ENCODE results near the gene PASK. TPM values are rescaled to one million over a fixed set of nuclear protein-coding genes. Genes with fewer than 3 reads are reported as not detected.

PASK gene
- total RNA-seq, 1 experiment from 2014 or later: 80.9 TPM

DNA sequence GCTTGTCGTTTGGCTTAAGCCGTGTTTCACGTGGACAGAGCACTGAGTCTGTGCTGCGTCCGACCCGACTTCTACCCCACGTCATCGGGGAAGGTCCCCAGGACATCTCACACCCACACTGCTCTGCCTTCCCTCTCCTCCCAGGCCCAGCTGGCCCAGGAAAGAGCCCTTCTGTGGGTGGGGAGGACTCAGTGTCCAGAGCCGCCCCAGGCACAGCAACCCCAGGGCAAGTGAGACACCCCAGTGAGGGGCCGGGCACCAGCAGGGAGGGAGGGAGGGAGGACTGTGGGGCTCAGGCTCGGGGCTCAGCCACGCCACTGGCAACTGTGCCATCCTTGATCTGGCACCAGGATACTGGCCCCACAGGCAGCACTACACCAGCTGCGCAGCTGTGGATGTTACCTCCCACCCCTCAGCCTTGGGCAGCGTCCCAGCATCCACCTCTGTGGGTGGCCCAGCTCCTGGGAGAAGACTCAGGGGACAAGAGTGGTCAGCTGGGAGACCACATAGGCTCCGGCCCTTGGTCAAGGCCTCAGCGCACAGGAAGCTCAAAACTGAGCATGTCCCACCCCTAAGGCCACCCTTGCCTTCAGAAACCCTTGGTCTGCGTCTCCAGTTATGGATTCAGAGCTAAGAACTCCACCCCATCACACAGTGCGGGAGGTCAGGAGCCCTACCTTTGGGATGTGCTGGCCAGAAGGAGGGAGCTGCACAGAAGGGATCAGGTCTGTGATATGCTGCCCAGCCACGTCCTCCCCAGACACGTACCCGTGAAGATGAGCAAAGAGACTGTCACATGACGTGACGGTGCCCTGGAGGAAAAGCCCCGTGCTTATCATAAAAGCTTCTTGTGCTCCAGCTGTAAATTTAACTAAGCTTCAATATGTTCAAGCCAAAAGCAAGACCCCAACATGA, 11.7 kb downstream of the PASK start (continued):
- TF ChIP-seq, protein P1, sequence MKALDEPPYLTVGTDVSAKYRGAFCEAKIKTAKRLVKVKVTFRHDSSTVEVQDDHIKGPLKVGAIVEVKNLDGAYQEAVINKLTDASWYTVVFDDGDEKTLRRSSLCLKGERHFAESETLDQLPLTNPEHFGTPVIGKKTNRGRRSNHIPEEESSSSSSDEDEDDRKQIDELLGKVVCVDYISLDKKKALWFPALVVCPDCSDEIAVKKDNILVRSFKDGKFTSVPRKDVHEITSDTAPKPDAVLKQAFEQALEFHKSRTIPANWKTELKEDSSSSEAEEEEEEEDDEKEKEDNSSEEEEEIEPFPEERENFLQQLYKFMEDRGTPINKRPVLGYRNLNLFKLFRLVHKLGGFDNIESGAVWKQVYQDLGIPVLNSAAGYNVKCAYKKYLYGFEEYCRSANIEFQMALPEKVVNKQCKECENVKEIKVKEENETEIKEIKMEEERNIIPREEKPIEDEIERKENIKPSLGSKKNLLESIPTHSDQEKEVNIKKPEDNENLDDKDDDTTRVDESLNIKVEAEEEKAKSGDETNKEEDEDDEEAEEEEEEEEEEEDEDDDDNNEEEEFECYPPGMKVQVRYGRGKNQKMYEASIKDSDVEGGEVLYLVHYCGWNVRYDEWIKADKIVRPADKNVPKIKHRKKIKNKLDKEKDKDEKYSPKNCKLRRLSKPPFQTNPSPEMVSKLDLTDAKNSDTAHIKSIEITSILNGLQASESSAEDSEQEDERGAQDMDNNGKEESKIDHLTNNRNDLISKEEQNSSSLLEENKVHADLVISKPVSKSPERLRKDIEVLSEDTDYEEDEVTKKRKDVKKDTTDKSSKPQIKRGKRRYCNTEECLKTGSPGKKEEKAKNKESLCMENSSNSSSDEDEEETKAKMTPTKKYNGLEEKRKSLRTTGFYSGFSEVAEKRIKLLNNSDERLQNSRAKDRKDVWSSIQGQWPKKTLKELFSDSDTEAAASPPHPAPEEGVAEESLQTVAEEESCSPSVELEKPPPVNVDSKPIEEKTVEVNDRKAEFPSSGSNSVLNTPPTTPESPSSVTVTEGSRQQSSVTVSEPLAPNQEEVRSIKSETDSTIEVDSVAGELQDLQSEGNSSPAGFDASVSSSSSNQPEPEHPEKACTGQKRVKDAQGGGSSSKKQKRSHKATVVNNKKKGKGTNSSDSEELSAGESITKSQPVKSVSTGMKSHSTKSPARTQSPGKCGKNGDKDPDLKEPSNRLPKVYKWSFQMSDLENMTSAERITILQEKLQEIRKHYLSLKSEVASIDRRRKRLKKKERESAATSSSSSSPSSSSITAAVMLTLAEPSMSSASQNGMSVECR (CRISPR knock-in tag; IDR thresholded peaks at IDR 0.05; ENCODE audit: borderline replicate concordance): no peak
- TF ChIP-seq GTF2I (CRISPR knock-in tag; conservative IDR thresholded peaks at IDR 0.05) (no peak), ATF1 (CRISPR knock-in tag; IDR thresholded peaks at IDR 0.05) (no peak), ZNF232 (CRISPR knock-in tag; IDR thresholded peaks at IDR 0.05) (no peak)
- TF ChIP-seq, protein P2, sequence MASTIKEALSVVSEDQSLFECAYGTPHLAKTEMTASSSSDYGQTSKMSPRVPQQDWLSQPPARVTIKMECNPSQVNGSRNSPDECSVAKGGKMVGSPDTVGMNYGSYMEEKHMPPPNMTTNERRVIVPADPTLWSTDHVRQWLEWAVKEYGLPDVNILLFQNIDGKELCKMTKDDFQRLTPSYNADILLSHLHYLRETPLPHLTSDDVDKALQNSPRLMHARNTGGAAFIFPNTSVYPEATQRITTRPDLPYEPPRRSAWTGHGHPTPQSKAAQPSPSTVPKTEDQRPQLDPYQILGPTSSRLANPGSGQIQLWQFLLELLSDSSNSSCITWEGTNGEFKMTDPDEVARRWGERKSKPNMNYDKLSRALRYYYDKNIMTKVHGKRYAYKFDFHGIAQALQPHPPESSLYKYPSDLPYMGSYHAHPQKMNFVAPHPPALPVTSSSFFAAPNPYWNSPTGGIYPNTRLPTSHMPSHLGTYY (CRISPR knock-in tag; IDR thresholded peaks at IDR 0.05): no peak
- TF ChIP-seq, protein P3, sequence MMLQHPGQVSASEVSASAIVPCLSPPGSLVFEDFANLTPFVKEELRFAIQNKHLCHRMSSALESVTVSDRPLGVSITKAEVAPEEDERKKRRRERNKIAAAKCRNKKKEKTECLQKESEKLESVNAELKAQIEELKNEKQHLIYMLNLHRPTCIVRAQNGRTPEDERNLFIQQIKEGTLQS (CRISPR knock-in tag; conservative IDR thresholded peaks at IDR 0.05): no peak

DNA sequence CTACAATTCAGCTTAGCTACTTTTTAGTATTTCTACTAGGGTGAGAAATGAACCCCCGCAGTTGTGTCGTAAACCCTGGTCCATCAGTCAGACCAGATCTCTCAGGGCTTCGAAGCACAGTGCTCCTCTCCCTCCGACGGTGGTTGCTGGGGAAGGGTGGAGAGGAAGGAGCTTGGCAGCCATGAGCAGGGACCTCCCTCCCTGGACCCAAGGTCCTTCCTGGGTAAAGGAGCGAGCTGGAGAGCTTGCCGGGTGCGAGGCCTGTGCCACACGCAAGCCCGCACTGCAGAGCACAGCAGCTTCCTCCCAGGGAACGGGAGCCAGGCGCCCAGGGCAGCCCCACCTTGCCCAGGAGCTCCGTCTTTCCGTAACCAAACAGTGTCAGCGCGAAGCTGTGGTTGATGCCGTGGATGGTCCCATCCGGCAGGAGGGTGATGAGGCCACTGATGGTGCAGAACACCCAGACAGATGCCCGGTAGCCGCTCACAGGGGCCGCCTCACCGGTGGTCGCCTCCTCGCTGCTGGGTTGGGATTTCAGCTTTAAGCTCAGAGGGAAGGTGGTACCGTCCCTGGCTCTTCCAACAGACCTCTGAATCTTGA, 12.5 kb downstream of the PASK start:
- ATAC-seq (no peak), DNase-seq (ENCODE audit: low spot score) (no peak)
- no peak overlapping the region for H3K4me3 Mint-ChIP-seq
- H3K36me3 Mint-ChIP-seq: peaks cover 35% of the 10 kb centered on the region
- ChIA-PET POLR2A (interaction anchor here (0.5 kb wide), 1 partner anchor 13 kb away, joined by 4 read pairs; no protein-coding TSS in a partner anchor), CTCF (no interaction called here)
- no peaks in the 10 kb centered on the region for H3K27me3 Mint-ChIP-seq (ENCODE audit: low read depth)
- peaks cover 3% of the 10 kb centered on the region; the same call in 1 of the 2 replicates for H3K9me3 Mint-ChIP-seq
- no peaks in the 10 kb centered on the region for H3K4me1 Mint-ChIP-seq
- H3K27ac Mint-ChIP-seq: no peak overlapping the region
- TF ChIP-seq, protein P4, sequence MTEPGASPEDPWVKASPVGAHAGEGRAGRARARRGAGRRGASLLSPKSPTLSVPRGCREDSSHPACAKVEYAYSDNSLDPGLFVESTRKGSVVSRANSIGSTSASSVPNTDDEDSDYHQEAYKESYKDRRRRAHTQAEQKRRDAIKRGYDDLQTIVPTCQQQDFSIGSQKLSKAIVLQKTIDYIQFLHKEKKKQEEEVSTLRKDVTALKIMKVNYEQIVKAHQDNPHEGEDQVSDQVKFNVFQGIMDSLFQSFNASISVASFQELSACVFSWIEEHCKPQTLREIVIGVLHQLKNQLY (CRISPR knock-in tag; IDR thresholded peaks at IDR 0.05): no peak
- TF ChIP-seq EMX1 (CRISPR knock-in tag; IDR thresholded peaks at IDR 0.05) (no peak), TEAD4 (CRISPR knock-in tag; IDR thresholded peaks at IDR 0.05) (no peak), ZNF138 (CRISPR knock-in tag; conservative IDR thresholded peaks at IDR 0.05) (no peak), MYBL2 (CRISPR knock-in tag; IDR thresholded peaks at IDR 0.05) (no peak), HMGA2 (CRISPR knock-in tag; IDR thresholded peaks at IDR 0.05) (no peak), PRRX2 (CRISPR knock-in tag; IDR thresholded peaks at IDR 0.05) (no peak), RELA (CRISPR knock-in tag; IDR thresholded peaks at IDR 0.05; ENCODE audit: borderline replicate concordance) (no peak), ESRRA (CRISPR knock-in tag; IDR thresholded peaks at IDR 0.05; ENCODE audit: borderline replicate concordance) (no peak), IRF2 (CRISPR knock-in tag; IDR thresholded peaks at IDR 0.05; ENCODE audit: borderline replicate concordance, low read depth) (no peak)
- TF ChIP-seq, protein P5, sequence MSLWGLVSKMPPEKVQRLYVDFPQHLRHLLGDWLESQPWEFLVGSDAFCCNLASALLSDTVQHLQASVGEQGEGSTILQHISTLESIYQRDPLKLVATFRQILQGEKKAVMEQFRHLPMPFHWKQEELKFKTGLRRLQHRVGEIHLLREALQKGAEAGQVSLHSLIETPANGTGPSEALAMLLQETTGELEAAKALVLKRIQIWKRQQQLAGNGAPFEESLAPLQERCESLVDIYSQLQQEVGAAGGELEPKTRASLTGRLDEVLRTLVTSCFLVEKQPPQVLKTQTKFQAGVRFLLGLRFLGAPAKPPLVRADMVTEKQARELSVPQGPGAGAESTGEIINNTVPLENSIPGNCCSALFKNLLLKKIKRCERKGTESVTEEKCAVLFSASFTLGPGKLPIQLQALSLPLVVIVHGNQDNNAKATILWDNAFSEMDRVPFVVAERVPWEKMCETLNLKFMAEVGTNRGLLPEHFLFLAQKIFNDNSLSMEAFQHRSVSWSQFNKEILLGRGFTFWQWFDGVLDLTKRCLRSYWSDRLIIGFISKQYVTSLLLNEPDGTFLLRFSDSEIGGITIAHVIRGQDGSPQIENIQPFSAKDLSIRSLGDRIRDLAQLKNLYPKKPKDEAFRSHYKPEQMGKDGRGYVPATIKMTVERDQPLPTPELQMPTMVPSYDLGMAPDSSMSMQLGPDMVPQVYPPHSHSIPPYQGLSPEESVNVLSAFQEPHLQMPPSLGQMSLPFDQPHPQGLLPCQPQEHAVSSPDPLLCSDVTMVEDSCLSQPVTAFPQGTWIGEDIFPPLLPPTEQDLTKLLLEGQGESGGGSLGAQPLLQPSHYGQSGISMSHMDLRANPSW (CRISPR knock-in tag; conservative IDR thresholded peaks at IDR 0.05; ENCODE audit: low read depth): no peak
- TF ChIP-seq, protein P6, sequence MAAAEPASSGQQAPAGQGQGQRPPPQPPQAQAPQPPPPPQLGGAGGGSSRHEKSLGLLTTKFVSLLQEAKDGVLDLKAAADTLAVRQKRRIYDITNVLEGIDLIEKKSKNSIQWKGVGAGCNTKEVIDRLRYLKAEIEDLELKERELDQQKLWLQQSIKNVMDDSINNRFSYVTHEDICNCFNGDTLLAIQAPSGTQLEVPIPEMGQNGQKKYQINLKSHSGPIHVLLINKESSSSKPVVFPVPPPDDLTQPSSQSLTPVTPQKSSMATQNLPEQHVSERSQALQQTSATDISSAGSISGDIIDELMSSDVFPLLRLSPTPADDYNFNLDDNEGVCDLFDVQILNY (CRISPR knock-in tag; IDR thresholded peaks at IDR 0.05): no peak
- TF ChIP-seq, protein P7, sequence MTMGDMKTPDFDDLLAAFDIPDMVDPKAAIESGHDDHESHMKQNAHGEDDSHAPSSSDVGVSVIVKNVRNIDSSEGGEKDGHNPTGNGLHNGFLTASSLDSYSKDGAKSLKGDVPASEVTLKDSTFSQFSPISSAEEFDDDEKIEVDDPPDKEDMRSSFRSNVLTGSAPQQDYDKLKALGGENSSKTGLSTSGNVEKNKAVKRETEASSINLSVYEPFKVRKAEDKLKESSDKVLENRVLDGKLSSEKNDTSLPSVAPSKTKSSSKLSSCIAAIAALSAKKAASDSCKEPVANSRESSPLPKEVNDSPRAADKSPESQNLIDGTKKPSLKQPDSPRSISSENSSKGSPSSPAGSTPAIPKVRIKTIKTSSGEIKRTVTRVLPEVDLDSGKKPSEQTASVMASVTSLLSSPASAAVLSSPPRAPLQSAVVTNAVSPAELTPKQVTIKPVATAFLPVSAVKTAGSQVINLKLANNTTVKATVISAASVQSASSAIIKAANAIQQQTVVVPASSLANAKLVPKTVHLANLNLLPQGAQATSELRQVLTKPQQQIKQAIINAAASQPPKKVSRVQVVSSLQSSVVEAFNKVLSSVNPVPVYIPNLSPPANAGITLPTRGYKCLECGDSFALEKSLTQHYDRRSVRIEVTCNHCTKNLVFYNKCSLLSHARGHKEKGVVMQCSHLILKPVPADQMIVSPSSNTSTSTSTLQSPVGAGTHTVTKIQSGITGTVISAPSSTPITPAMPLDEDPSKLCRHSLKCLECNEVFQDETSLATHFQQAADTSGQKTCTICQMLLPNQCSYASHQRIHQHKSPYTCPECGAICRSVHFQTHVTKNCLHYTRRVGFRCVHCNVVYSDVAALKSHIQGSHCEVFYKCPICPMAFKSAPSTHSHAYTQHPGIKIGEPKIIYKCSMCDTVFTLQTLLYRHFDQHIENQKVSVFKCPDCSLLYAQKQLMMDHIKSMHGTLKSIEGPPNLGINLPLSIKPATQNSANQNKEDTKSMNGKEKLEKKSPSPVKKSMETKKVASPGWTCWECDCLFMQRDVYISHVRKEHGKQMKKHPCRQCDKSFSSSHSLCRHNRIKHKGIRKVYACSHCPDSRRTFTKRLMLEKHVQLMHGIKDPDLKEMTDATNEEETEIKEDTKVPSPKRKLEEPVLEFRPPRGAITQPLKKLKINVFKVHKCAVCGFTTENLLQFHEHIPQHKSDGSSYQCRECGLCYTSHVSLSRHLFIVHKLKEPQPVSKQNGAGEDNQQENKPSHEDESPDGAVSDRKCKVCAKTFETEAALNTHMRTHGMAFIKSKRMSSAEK (CRISPR knock-in tag; IDR thresholded peaks at IDR 0.05; ENCODE audit: borderline replicate concordance): no peak
